A549 treated with DMSO at 1 μM for 4 hours (cell line): ENCODE results near the gene MOB2. TPM values are rescaled to one million over a fixed set of nuclear protein-coding genes. Genes with fewer than 3 reads are reported as not detected.

Experiments
- total RNA-seq: library from RNA; stranded (reverse); fragments of 200-300 nt; extraction: Qiagen RNA extraction; gene quantifications from 5 replicates; pipeline ENCODE4 v1.2.3, GENCODE V29; 2022; ENCODE audit warnings: low read depth

MOB2 gene, protein sequence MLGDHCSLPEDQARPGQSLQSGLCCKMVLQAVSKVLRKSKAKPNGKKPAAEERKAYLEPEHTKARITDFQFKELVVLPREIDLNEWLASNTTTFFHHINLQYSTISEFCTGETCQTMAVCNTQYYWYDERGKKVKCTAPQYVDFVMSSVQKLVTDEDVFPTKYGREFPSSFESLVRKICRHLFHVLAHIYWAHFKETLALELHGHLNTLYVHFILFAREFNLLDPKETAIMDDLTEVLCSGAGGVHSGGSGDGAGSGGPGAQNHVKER
- 40.0 to 49.9 TPM (median 43.9 TPM) in 5 replicates for total RNA-seq

GRCh38 chr11:1486054-1486825, at the start of gene MOB2:
Gene MOB2 (minus strand): TSS chr11:1486779. CDS start chr11:1486556, 223 bp downstream.

Other genes with a start within 250 kb of the MOB2 start
- gene TOLLIP, start 177.1 kb downstream of the MOB2 start, total RNA-seq: 37.7 to 60.1 TPM (median 53.8 TPM) in 5 replicates
- gene BRSK2, start 96.8 kb downstream of the MOB2 start, total RNA-seq: 6.5 to 7.6 TPM (median 6.8 TPM) in 5 replicates
- 0.96 to 1.9 TPM (median 1.6 TPM) in 5 replicates for gene DUSP8, start 85.5 kb upstream of the MOB2 start, total RNA-seq
- gene KRTAP5-1, start 98.5 kb upstream of the MOB2 start, total RNA-seq: not detected in 5 replicates
- gene KRTAP5-2, start 111.5 kb upstream of the MOB2 start, total RNA-seq: not detected in 5 replicates
- not detected in 5 replicates for gene KRTAP5-3, start 121.7 kb upstream of the MOB2 start, total RNA-seq
- gene KRTAP5-4, start 135.4 kb upstream of the MOB2 start, total RNA-seq: not detected in 5 replicates
- not detected in 5 replicates for gene KRTAP5-5, start 143.0 kb upstream of the MOB2 start, total RNA-seq
- gene KRTAP5-6, start 210.4 kb upstream of the MOB2 start, total RNA-seq: not detected in 5 replicates